ENCODE data around the gene VILL. TPM values are rescaled to one million over a fixed set of nuclear protein-coding genes. Genes with fewer than 3 reads are reported as not detected.

VILL gene
- total and polyA plus RNA-seq, 2 experiments from 2014 or later = 0.75 to 3.4 TPM

DNA sequence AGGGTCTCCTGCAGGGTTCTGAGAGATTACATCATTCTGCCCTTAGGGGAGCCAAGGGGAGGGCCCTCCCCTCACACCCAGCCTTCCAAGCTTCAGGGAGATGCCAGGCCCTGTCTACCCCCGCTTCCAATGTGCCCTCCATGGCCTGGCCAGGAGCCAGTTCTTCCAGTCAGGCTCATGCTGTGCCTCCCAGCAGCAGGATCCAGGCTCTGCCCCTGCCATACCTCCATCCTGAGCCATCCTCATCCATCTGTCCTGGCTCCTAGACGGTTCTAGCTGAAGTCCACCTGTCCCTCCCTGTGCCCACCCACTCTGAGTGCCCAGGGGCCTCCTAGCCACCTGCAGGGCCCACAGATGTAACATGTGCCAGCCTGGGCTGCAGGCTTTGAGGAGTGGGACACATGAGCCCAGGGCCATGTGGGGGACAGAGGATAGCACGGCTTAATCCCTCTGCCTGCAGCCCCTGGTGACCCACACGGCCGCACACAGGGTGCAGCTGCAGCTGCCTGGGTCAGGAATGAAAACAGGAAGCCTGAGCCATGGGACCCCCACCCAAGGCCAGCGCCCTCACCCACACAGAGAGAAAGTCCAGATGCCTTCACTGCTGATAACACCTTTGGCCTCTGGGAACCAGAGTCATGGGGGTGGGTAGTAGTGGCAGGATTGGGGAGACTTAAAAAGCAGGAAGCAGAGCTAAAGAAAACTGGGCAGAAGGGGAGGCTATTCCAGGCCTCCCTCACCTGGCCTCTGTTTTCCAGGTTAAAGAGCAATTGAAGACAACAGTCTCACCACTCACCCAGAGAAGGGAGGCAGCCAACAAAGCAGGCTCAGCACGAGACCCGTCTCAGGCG is 27.1 kb downstream of the VILL start:
- H3K27ac ChIP-seq = no peak overlapping the region
- H3K9me3 ChIP-seq (ENCODE audit: low read depth) = no peaks in the 10 kb centered on the region
- peaks cover 9% of the 10 kb centered on the region for H3K36me3 ChIP-seq
- no peaks in the 10 kb centered on the region for H3K27me3 ChIP-seq
- peaks cover 13% of the 10 kb centered on the region for H3K4me1 ChIP-seq (ENCODE audit: low read depth)
- H3K4me3 ChIP-seq = no peak overlapping the region
- TF ChIP-seq, protein P1, sequence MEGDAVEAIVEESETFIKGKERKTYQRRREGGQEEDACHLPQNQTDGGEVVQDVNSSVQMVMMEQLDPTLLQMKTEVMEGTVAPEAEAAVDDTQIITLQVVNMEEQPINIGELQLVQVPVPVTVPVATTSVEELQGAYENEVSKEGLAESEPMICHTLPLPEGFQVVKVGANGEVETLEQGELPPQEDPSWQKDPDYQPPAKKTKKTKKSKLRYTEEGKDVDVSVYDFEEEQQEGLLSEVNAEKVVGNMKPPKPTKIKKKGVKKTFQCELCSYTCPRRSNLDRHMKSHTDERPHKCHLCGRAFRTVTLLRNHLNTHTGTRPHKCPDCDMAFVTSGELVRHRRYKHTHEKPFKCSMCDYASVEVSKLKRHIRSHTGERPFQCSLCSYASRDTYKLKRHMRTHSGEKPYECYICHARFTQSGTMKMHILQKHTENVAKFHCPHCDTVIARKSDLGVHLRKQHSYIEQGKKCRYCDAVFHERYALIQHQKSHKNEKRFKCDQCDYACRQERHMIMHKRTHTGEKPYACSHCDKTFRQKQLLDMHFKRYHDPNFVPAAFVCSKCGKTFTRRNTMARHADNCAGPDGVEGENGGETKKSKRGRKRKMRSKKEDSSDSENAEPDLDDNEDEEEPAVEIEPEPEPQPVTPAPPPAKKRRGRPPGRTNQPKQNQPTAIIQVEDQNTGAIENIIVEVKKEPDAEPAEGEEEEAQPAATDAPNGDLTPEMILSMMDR (IDR thresholded peaks at IDR 0.05; ENCODE audit: low read depth, low read length) = no peak
- DNase-seq (ENCODE audit: low read depth in 1 of 2, low spot score in 1 of 2) = no peak

DNA sequence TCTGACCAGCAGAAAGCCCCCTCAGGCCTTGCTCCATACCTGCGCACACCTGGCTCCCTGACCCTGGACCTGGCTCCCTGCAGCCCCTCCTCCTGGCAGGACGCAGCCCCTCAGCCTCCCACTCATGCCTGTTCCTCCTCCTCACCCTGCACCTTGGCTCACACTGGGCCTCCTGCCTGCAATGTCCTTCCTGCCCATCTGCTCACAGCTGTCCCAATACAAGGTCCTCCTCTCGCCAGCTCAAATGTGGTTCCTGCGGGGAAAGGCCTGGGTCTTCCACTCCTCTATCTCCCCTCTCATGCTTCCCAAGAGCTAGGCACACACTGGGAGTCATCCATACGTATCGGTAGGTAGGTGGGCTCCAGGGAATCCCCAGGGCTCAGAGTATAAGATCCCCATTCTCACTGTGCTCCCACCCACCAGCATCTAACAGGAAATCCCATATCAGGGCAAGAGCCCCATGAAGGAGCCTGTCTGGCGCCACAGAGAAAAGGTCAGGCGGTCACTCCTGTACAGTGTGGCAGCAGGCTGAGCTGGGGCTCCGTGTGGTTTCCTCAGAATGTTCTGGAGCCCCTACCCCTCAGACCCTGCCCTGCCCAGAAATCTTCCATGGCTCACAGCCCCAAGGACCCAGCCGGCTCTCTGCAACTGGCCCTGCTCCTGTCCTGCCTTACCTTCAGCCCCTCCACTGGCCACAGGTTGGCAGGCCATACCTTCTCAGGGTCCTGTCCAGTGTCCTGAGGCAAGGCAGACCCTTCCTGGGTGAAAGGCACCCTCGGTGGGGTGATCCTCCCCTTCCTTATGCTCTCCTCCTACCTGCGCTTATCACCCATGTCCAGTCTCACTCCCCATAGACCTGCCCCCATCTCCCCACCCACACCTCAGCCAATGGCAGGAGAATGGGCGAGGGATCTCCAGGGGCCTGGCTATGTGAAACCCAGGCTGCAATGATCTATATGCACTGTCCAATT is 28.0 kb downstream of the VILL start:
- TF ChIP-seq, protein P1 (IDR thresholded peaks at IDR 0.05; ENCODE audit: low read depth, low read length) = no peak

DNA sequence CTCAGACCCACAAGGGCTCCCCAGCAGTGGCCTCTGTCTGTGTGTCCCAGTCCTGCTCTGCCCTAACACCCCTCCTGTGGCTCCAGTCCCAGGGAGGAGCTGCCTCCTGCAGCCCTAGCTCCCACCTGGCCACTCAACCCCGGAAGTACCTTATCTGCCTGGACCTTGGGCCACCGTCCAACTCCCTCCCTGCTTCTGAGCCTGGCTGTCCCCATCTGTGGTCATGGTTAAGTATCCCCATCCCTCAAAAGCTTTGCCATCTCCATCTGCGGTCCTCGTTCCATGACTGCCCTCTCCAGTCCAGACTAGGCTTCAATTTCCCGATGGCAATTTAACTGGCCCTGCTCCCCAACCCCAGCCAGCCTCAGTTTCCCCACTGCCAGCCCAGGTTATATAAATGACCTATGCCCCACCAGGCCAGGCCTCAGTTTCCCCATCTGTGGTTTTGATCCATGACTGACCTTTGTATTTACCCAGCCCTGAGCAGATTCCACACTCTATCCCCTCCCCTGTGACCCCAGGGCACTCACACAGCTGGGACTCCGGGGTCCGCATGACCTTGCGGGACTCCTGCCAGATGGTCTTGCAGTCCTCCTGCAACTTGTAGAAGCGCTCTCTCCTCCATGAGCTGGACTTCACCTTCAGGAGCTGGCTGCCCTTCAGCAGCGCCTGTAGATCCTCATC is 29.2 kb downstream of the VILL start:
- TF ChIP-seq, protein P1 (IDR thresholded peaks at IDR 0.05; ENCODE audit: low read depth, low read length) = no peak
- Histone ChIP-seq H3K9me3 (ENCODE audit: low read depth) (no peaks in the 10 kb centered on the region), H3K36me3 (peaks cover 9% of the 10 kb centered on the region), H3K27ac (no peak overlapping the region), H3K4me1 (ENCODE audit: low read depth) (peaks cover 20% of the 10 kb centered on the region), H3K27me3 (no peaks in the 10 kb centered on the region), H3K4me3 (no peak overlapping the region)
- no peak for DNase-seq (ENCODE audit: low read depth in 1 of 2, low spot score in 1 of 2)

More for the DNA sequence above, 28.0 kb downstream of the VILL start:
- no peaks in the 10 kb centered on the region for H3K27me3 ChIP-seq
- peaks cover 20% of the 10 kb centered on the region for H3K4me1 ChIP-seq (ENCODE audit: low read depth)
- no peak for DNase-seq (ENCODE audit: low read depth in 1 of 2, low spot score in 1 of 2)
- H3K4me3 ChIP-seq = no peak overlapping the region
- H3K36me3 ChIP-seq = peaks cover 9% of the 10 kb centered on the region
- H3K9me3 ChIP-seq (ENCODE audit: low read depth) = no peaks in the 10 kb centered on the region
- no peak overlapping the region for H3K27ac ChIP-seq

DNA sequence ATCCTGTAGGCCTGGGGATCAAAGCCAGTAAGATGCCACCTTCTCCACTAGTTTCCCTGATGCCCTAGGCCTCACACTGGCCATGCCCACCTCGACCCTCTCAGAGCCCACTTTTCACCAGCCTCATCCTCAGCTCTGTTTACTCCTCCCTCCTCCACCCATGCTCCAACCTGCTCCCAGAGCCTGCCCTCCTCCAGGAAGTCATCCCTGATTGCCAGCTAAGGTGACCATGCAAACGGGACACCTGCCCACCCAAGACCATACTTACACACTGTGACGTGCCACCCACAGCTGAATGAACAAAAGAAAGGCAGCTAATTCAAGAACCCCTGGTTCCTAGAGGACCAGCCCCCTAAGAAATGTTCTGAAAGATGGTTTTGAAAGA is 29.7 kb downstream of the VILL start:
- DNase-seq (ENCODE audit: low read depth in 1 of 2, low spot score in 1 of 2) = no peak
- H3K9me3 ChIP-seq (ENCODE audit: low read depth) = no peaks in the 10 kb centered on the region
- TF ChIP-seq, protein P1 (IDR thresholded peaks at IDR 0.05; ENCODE audit: low read depth, low read length) = no peak

DNA sequence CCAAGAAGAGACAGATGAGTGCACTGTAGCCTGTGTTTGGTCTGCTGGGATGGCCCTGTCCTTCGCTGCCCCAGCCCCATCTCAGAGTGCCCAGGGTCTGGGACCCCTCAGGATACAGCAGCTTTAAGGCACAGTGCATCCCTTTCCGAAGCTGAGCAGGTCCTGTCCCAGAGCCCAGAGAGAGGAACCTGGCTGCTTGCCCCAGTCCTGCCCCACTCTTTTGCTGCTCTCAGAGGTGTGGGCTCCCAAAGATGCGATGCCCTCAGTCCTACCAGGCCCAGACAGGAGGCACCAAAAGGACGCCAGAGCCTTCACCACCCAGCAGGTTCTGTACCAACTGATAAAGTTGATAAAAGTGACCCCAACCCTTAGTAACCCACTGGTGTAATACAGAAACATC is 30.6 kb downstream of the VILL start:
- TF ChIP-seq, protein P1 (IDR thresholded peaks at IDR 0.05; ENCODE audit: low read depth, low read length) = no peak
- Histone ChIP-seq H3K4me3 (no peak overlapping the region), H3K27ac (no peak overlapping the region), H3K9me3 (ENCODE audit: low read depth) (no peaks in the 10 kb centered on the region), H3K27me3 (no peaks in the 10 kb centered on the region), H3K4me1 (ENCODE audit: low read depth) (peaks cover 20% of the 10 kb centered on the region), H3K36me3 (peaks cover 2% of the 10 kb centered on the region)
- no peak for DNase-seq (ENCODE audit: low read depth in 1 of 2, low spot score in 1 of 2)

More for the DNA sequence above, 29.7 kb downstream of the VILL start:
- no peak overlapping the region for H3K27ac ChIP-seq
- H3K4me1 ChIP-seq (ENCODE audit: low read depth) = peaks cover 20% of the 10 kb centered on the region
- H3K27me3 ChIP-seq = no peaks in the 10 kb centered on the region
- H3K4me3 ChIP-seq = no peak overlapping the region
- peaks cover 9% of the 10 kb centered on the region for H3K36me3 ChIP-seq
